ENCODE measurements around the gene PLCXD3.

The PLCXD3 gene

DNA sequence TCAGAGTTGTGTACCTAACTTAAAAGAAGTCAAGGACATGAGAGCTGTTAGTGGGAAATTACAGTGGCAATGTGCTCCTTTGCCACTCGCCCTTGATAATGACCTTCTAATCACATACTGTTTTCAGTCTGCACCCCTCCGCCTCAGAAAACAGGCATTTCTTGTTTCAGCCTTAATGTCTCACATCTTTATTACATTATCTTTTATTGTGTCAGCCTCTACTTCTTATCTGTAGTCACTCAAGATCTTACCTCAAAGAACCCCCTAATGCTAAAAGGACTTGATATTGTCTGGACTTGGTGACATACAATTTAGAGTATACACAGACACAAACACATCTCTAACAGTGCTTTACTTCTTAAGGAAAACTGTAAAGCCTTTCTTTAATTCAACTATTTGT, 97.9 kb downstream of the PLCXD3 start:
- no peak for DNase-seq

DNA sequence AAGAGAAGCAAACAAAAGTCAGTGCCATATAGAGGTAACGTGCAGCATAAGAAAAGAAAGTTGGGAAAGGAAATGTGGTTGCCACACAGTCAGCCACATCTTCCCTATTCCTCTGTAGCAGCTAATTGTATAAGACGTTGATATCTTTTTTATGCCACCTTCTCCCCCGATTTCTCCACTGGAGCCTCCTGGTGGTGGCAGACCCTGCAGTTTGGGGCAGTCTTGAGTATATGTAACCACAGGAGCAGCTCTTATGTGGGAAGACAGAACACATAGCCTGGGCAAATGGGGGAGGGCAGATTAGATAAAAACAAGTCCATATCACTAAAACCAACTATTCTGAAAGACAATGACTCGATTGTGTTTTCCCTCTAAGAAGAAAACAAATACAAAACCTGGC, 99.7 kb downstream of the PLCXD3 start:
- no peak for DNase-seq

- DNase-seq: no peak
Observed at GRCh38 chr5:41410307-41410706, 100.1 kb downstream of the PLCXD3 start.

- DNase-seq: no peak
Observed at GRCh38 chr5:41408676-41409443, 101.5 kb downstream of the PLCXD3 start.

DNA sequence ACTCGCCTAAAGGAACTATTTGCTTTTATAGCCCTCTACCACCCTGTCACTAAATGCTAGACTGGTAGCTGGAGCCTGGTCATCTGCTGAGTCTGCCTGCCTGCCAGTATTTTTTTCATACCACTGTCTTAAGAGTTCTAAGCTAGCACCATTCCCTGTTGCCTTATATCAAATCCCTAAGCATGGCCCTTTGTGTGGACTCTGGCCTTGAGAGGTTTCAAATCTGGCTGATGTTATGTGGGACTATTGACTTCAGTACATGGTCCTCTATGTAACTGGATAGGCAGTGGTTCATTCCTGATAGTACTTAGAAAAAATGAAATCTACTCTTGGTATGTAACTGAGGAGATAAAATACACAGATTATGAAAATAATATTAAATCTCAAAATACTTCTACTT, 103.5 kb downstream of the PLCXD3 start:
- DNase-seq: no peak

DNA sequence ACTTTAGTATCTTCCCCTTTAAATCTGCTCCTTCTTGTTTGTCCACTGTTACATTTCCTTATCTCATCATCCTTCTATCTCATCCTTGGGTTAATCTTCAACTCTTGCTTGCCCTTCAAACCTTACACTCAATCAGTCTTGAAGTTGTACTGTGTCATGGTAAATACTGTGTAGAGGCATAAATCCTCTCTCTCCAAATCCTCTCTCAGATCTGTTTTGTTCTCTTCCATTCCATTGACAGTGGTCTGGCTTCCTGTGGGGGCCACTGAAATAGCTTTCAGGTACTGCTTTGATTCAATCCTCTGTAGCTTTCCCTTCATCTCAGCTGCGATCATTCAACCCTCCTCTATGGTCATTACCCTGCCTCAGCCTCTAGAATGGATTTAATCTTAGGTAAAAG, 104.0 kb downstream of the PLCXD3 start:
- no peak for DNase-seq

DNA sequence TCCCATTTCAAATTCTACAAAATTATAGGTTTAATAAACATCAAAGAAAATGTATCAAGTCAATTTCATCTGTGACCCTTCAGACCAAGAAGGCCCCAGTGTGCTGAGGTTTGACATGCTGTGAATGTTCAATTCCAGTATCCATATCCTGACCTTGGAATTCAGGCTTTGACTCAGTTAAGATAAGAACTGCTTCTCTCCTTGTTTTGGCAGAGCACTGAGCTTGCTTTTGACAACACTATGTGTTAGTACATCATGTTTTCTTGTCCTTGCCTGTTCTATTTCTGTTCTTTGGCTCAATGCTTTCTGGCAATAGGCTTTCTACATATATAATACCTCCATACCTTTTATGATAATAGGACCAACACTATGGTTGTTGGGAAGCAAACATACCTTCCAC, 105.6 kb downstream of the PLCXD3 start:
- DNase-seq: no peak

GRCh38 chr5:41403846-41404245, 106.6 kb downstream of the PLCXD3 start:
- no peak for DNase-seq

DNA sequence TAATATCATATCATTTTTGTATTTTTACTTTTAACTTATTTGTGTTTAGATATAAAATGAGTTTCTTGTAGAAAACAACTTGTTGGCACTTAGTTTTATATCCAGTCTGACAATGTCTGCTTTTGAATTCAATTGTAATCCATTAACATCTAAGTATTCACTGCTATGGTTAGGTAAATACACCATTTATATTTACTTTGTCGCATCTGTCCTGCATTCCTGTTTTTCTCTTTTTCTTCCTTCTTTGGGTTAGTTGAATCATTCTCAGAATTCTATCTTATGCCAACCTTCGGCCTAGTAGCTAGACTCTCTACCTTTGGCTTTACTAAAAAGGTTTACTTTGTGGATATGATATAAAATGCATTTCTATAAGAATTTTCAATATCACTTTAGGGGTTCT, 107.6 kb downstream of the PLCXD3 start:
- no peak for DNase-seq

- DNase-seq: no peak
Observed at GRCh38 chr5:41399839-41400238, 110.6 kb downstream of the PLCXD3 start.

- no peak for DNase-seq
Observed at GRCh38 chr5:41392016-41392415, 118.4 kb downstream of the PLCXD3 start.

GRCh38 chr5:41374631-41375030, 135.8 kb downstream of the PLCXD3 start:
- no peak for DNase-seq

DNA sequence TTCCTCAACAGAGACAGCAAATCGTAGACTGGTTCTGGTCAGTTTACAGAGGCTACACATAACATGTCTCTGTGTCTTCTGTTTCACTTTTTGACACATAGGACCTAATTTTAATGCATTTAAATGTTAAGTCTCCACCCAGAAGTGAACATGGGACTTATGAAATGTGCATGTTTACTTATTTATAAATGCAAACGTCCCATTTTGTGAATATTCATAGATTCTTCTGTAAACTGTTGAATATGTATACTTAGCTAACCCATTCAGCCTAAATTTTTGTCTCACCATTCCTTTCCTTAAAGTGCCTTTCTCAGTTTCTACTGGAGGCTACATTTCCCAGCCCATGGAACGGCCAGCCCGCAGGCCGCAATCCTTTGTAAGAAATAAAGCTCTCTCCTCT, 137.2 kb downstream of the PLCXD3 start:
- no peak for DNase-seq

DNA sequence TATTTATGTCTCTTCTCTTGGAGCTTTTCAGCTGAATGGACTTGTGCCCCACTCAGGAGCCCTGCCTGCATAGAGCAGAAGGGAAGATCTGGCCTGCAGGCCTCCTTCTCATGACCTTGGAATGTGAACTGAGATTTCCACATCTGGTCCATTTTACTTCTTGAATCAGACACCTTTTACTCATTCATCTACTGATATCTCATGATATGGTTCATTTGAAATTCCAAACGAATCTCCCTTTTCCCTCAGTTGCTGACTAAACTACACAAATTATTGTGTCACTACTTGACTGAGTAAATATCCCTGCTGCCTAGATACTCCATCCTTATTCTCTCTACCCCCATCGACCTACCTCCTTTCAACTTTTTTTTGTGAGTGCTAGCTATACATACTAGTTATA, 138.7 kb downstream of the PLCXD3 start:
- no peak for DNase-seq

GRCh38 chr5:41370482-41370881, 139.9 kb downstream of the PLCXD3 start:
- no peak for DNase-seq

GRCh38 chr5:41369799-41370198, 140.6 kb downstream of the PLCXD3 start:
- no peak for DNase-seq

DNA sequence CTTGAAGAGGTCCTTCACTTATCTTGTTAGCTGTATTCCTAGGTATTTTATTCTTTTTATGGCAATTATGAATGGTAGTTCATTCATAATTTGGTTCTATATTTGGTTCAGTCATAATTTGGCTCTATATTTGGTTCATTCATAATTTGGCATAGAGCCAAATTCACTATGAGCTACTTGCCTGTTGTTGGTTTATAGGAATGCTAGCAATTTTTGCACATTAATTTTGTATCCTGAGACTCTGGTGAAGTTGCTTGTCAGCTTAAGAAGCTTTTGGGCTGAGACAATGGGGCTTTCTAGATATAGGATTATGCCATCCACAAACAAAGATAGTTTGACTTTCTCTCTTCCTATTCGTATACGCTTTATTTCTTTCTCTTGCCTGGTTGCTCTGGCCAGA, 142.2 kb downstream of the PLCXD3 start:
- DNase-seq: no peak

DNA sequence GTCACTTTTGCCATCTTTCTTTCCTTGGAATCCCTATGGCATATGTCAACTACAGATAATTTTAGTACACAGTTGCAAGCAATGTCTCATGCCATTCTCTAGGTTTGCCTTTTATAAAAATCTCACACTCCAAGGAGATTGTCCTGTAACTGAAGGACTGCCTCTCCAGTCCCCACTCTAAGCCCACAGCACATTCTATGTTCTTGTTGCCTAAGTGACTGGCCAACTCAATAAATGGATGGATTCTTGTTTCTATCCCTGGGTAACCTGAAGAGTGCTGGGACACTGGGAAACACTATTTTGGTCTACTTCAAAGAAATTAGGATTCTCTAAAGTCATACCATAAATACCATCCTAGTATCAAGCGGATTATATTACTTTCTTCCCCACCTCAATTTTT, 145.0 kb downstream of the PLCXD3 start:
- DNase-seq: no peak

DNA sequence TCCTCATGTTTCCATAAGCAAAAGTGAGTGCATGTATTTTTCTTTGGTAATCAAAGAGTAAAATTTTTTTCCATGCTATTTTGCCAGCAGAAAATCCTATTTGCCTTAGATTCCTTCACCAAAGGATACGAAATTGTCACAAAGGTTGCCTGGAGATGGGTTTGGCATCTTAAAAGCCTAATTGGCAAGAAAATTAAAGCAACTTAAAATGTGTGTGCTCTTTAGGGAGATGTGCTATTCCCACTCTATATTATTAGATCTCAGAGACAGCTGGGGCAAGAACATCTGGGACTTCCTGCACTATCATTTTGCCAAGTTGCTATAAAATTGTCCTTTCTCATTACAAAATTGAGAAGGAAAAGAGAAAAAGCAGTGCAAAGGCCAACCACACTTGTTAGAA, 146.1 kb downstream of the PLCXD3 start:
- DNase-seq: no peak

DNA sequence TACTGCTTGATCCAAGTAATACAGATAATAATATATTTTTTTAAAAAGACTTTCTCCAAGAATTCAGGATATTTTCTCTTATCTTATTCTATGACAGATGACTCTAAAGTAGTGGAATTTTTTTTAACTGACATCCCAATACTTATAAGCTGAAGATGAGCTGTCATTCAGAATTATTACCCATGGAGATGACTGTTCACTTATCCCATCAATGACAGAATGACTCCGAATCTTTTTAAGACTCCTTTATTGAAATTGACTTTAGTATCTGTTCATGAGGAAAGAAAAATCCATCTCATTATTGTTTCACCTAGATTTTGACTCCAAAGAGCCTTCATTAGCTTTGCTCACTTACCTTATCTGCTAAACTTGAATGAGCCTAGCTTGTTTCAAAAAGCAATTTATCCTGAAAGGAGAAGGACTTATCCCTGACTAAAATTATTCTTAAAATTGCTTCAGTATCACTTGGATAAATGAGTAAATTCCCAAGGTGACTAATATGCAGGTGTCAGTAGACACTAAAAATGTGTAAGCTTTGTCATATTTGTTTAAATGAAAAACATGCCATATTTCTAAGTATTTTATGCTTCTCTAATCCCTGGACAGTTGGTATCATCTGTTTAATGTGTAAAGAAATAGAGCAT, 146.9 kb downstream of the PLCXD3 start:
- DNase-seq: no peak

DNA sequence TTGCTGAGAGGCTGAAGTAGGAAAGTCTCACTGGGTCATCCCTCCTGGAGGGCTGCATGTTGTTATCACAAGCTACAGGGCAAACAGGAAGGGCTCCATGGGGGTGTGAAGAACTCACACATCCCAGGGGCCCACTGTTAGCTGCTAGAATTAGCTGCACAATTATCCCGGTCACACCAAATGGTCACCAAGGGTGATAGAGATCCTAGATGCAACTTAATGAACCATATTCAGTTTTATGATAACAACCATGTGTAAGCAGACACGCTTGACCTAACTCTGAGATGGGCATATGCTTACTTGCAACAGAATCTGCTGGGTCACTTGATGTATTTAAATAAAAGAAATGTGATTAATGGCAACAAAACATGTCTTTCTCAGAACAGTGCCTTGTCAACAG, 153.6 kb downstream of the PLCXD3 start:
- DNase-seq: no peak

GRCh38 chr5:41349846-41350245, 160.6 kb downstream of the PLCXD3 start:
- no peak for DNase-seq

- no peak for DNase-seq
Observed at GRCh38 chr5:41347569-41347968, 162.8 kb downstream of the PLCXD3 start.

- DNase-seq: no peak
Observed at GRCh38 chr5:41346609-41347008, 163.8 kb downstream of the PLCXD3 start.

DNA sequence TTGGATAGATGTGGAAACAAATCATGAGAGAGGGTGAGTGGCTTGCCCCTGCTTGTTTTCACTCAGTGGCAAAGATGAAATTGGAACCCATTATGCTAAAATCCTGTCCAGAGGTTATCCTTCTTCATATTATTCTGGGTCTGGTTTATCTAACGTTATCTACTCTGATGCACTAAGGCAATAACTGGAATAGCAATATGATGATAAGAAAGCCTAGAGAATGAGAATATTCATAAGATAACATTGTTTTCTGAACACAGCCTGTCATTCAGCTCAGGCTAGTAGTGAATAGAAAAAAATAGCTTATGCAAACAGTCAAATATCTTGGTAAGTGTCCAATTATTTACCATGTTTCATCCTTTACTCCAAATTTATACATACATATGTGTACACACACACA, 165.1 kb downstream of the PLCXD3 start:
- DNase-seq: no peak
